Panc1 (cell line): ENCODE measurements around the gene MPIG6B.

Experiments used
- POLR2AphosphoS5 ChIP-seq: IDR thresholded peaks from 2 replicates; pipeline ENCODE4 v1.6.1; 2012; ENCODE audit warnings: mild to moderate bottlenecking, low read depth, low read length, moderate library complexity
- SIN3A ChIP-seq: IDR thresholded peaks from 2 replicates; pipeline ENCODE4 v1.6.1; 2012; ENCODE audit warnings: low read depth, mild to moderate bottlenecking, low read length, moderate library complexity, borderline replicate concordance; ENCODE audit not compliant: insufficient read depth
- TF ChIP-seq, protein P1 (sequence below): fragments of 450-650 bp; IDR thresholded peaks from 2 replicates; pipeline ENCODE4 v1.5.1; 2017; ENCODE audit warnings: mild to moderate bottlenecking

DNA sequence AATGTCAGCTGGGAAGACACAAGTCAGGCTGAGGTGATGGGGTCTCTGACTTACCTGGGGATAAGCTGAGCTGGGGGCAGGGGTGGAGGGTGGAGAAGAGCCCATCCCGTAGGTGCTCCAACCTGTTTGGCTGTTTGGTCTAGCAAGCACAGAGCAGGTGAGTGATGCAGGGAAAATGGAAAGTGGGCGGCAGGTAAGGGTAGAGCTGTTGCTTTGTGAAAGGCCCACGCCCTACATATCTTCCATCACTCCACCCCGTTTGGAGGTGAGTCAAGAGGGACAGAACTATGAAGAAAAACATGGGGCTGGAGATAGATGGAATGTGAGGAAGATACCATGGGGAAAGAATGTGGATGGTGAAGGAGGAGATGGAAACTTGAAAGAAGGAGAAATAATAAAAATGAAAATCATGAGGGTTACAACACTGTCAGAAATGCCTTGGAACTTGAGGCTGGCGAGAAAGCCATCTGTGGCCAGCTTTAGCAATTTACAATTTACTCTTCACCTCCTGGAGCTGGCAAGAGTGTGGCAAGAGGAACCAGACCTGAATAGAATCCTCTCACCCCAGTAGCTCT is 2.9 kb upstream of the MPIG6B start:
- TF ChIP-seq SIN3A (no peak), POLR2AphosphoS5 (no peak)
- TF ChIP-seq, protein P1, sequence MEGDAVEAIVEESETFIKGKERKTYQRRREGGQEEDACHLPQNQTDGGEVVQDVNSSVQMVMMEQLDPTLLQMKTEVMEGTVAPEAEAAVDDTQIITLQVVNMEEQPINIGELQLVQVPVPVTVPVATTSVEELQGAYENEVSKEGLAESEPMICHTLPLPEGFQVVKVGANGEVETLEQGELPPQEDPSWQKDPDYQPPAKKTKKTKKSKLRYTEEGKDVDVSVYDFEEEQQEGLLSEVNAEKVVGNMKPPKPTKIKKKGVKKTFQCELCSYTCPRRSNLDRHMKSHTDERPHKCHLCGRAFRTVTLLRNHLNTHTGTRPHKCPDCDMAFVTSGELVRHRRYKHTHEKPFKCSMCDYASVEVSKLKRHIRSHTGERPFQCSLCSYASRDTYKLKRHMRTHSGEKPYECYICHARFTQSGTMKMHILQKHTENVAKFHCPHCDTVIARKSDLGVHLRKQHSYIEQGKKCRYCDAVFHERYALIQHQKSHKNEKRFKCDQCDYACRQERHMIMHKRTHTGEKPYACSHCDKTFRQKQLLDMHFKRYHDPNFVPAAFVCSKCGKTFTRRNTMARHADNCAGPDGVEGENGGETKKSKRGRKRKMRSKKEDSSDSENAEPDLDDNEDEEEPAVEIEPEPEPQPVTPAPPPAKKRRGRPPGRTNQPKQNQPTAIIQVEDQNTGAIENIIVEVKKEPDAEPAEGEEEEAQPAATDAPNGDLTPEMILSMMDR = no peak
